HepG2 (cell line): ENCODE data around the gene TOR4A. TPM values are rescaled to one million over a fixed set of nuclear protein-coding genes. Genes with fewer than 3 reads are reported as not detected.

ENCODE experiments used
- ARID5B ChIP-seq: IDR thresholded peaks from 2 replicates; pipeline ENCODE4 v1.4.0; 2020; ENCODE audit warnings: mild to moderate bottlenecking, missing genetic modification reagents
- GATAD1 ChIP-seq: IDR thresholded peaks from 2 replicates; pipeline ENCODE4 v1.6.1; 2016; ENCODE audit warnings: missing genetic modification reagents, missing compliant biosample characterization
- IRX3 ChIP-seq: sonication (generic); formaldehyde crosslinking; IDR thresholded peaks from 2 replicates; pipeline ENCODE4 v1.8.1; 2023; ENCODE audit warnings: mild to moderate bottlenecking, low read depth, missing genetic modification reagents, borderline replicate concordance
- SP4 ChIP-seq: sonication (generic); formaldehyde crosslinking; IDR thresholded peaks from 2 replicates; pipeline ENCODE4 v1.8.1; 2023; ENCODE audit warnings: mild to moderate bottlenecking, missing genetic modification reagents
- polyA plus RNA-seq, 8 experiments: library from polyadenylated mRNA; depleted of rRNA in 3 of 8; stranded (reverse) in 7 of 8; unstranded in 1 of 8; fragments of >200 nt; fragmentation: Illumina TruSeq in 4 of 8; extraction: Trizol in 4 of 8; gene quantifications; 2 replicates each; pipeline versions ENCODE4 v1.2.1 to v1.2.3, GENCODE V29; 2011 to 2016; ENCODE audit warnings: low read depth in 4 of 8, missing spikeins in 1 of 8, mixed read lengths in 1 of 8; ENCODE audit not compliant: insufficient read depth in 1 of 8
- total RNA-seq, 5 experiments: library from RNA; depleted of rRNA; stranded (reverse); fragments of >200 nt; fragmentation: Illumina TruSeq; extraction: Trizol; gene quantifications; 2 replicates each; pipeline ENCODE4 v1.2.3, GENCODE V29; 2016; ENCODE audit warnings: low read depth in 1 of 5
- TF ChIP-seq, protein P1 (sequence below): sonication (generic); formaldehyde crosslinking; IDR thresholded peaks from 2 replicates; pipeline ENCODE4 v1.5.1; 2020; ENCODE audit warnings: mild to moderate bottlenecking, missing genetic modification reagents, moderate library complexity
- TF ChIP-seq, protein P2 (sequence below): IDR thresholded peaks from 2 replicates; pipeline ENCODE4 v1.6.1; 2016
- TF ChIP-seq, protein P3 (sequence below): sonication (generic); IDR thresholded peaks from 2 replicates; pipeline ENCODE4 v1.6.1; 2016; ENCODE audit warnings: low read depth, borderline replicate concordance
- TF ChIP-seq, protein P4 (sequence below): sonication (generic); formaldehyde crosslinking; IDR thresholded peaks from 2 replicates; pipeline ENCODE4 v1.4.0; 2020; ENCODE audit warnings: missing genetic modification reagents

TOR4A gene
- total and polyA plus RNA-seq, 2 of the 13 experiments (the other 11 are each of a cell fraction or from before 2014, with no cell fraction given) = 11.1 to 14.2 TPM

DNA sequence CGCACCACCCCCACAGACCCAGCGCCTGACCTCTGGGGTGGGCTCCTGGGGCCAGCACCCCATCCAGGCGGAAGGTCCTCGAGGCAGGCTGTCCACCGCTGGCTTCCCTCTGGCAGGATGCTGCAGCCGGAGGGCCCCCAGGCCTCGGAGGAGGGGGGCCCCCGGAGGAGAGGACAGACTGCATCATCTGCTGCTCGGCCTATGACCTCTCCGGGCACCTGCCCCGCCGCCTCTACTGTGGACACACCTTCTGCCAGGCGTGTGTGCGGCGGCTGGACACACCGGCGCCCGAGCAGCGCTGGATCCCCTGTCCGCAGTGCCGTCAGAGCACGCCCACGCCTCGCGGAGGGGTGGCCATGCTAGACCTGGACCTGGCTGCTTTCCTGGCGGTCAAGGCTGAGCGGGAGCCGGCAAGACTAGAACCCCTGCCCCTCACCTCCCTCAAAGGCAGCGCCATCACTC is 49.0 kb upstream of the TOR4A start (continued):
- TF ChIP-seq IRX3 (CRISPR knock-in tag) (0 out of 2 replicates have a peak, but pooled peaks have one; percentile 65), SP4 (CRISPR knock-in tag) (peak; percentile 35; the same call in 1 of the 2 replicates), GATAD1 (CRISPR knock-in tag) (no peak), ARID5B (peak; percentile 19; the same call in 1 of the 2 replicates)
- TF ChIP-seq, protein P1, sequence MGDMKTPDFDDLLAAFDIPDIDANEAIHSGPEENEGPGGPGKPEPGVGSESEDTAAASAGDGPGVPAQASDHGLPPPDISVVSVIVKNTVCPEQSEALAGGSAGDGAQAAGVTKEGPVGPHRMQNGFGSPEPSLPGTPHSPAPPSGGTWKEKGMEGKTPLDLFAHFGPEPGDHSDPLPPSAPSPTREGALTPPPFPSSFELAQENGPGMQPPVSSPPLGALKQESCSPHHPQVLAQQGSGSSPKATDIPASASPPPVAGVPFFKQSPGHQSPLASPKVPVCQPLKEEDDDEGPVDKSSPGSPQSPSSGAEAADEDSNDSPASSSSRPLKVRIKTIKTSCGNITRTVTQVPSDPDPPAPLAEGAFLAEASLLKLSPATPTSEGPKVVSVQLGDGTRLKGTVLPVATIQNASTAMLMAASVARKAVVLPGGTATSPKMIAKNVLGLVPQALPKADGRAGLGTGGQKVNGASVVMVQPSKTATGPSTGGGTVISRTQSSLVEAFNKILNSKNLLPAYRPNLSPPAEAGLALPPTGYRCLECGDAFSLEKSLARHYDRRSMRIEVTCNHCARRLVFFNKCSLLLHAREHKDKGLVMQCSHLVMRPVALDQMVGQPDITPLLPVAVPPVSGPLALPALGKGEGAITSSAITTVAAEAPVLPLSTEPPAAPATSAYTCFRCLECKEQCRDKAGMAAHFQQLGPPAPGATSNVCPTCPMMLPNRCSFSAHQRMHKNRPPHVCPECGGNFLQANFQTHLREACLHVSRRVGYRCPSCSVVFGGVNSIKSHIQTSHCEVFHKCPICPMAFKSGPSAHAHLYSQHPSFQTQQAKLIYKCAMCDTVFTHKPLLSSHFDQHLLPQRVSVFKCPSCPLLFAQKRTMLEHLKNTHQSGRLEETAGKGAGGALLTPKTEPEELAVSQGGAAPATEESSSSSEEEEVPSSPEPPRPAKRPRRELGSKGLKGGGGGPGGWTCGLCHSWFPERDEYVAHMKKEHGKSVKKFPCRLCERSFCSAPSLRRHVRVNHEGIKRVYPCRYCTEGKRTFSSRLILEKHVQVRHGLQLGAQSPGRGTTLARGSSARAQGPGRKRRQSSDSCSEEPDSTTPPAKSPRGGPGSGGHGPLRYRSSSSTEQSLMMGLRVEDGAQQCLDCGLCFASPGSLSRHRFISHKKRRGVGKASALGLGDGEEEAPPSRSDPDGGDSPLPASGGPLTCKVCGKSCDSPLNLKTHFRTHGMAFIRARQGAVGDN (CRISPR knock-in tag) = peak; percentile 67; the same call in 1 of the 2 replicates
- TF ChIP-seq, protein P2, sequence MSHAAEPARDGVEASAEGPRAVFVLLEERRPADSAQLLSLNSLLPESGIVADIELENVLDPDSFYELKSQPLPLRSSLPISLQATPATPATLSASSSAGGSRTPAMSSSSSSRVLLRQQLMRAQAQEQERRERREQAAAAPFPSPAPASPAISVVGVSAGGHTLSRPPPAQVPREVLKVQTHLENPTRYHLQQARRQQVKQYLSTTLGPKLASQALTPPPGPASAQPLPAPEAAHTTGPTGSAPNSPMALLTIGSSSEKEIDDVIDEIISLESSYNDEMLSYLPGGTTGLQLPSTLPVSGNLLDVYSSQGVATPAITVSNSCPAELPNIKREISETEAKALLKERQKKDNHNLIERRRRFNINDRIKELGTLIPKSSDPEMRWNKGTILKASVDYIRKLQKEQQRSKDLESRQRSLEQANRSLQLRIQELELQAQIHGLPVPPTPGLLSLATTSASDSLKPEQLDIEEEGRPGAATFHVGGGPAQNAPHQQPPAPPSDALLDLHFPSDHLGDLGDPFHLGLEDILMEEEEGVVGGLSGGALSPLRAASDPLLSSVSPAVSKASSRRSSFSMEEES (CRISPR knock-in tag) = 0 out of 2 replicates have a peak, but pooled peaks have one; percentile 13
- TF ChIP-seq, protein P3, sequence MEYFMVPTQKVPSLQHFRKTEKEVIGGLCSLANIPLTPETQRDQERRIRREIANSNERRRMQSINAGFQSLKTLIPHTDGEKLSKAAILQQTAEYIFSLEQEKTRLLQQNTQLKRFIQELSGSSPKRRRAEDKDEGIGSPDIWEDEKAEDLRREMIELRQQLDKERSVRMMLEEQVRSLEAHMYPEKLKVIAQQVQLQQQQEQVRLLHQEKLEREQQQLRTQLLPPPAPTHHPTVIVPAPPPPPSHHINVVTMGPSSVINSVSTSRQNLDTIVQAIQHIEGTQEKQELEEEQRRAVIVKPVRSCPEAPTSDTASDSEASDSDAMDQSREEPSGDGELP = peak; percentile 40; the same call in 1 of the 2 replicates
- TF ChIP-seq, protein P4, sequence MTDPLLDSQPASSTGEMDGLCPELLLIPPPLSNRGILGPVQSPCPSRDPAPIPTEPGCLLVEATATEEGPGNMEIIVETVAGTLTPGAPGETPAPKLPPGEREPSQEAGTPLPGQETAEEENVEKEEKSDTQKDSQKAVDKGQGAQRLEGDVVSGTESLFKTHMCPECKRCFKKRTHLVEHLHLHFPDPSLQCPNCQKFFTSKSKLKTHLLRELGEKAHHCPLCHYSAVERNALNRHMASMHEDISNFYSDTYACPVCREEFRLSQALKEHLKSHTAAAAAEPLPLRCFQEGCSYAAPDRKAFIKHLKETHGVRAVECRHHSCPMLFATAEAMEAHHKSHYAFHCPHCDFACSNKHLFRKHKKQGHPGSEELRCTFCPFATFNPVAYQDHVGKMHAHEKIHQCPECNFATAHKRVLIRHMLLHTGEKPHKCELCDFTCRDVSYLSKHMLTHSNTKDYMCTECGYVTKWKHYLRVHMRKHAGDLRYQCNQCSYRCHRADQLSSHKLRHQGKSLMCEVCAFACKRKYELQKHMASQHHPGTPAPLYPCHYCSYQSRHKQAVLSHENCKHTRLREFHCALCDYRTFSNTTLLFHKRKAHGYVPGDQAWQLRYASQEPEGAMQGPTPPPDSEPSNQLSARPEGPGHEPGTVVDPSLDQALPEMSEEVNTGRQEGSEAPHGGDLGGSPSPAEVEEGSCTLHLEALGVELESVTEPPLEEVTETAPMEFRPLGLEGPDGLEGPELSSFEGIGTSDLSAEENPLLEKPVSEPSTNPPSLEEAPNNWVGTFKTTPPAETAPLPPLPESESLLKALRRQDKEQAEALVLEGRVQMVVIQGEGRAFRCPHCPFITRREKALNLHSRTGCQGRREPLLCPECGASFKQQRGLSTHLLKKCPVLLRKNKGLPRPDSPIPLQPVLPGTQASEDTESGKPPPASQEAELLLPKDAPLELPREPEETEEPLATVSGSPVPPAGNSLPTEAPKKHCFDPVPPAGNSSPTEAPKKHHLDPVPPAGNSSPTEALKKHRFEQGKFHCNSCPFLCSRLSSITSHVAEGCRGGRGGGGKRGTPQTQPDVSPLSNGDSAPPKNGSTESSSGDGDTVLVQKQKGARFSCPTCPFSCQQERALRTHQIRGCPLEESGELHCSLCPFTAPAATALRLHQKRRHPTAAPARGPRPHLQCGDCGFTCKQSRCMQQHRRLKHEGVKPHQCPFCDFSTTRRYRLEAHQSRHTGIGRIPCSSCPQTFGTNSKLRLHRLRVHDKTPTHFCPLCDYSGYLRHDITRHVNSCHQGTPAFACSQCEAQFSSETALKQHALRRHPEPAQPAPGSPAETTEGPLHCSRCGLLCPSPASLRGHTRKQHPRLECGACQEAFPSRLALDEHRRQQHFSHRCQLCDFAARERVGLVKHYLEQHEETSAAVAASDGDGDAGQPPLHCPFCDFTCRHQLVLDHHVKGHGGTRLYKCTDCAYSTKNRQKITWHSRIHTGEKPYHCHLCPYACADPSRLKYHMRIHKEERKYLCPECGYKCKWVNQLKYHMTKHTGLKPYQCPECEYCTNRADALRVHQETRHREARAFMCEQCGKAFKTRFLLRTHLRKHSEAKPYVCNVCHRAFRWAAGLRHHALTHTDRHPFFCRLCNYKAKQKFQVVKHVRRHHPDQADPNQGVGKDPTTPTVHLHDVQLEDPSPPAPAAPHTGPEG = 0 out of 2 replicates have a peak, but pooled peaks have one; percentile 2
